ENCODE data around the gene MAGEF1. TPM values are rescaled to one million over a fixed set of nuclear protein-coding genes. Genes with fewer than 3 reads are reported as not detected.

MAGEF1 gene
- total and polyA plus RNA-seq, 2 donors (not counting 1 experiment from before 2014, with no cell fraction given) = 9.5 to 26.2 TPM

GRCh38 chr3:184696697-184697096 is 15.2 kb downstream of the MAGEF1 start:
- Mint-ChIP-seq H3K4me1 (peaks cover 9% of the 10 kb centered on the region), H3K27me3 (no peaks in the 10 kb centered on the region), H3K4me3 (no peak overlapping the region), H3K9me3 (ENCODE audit: insufficient read depth) (no peaks in the 10 kb centered on the region), H3K27ac (no peak overlapping the region)
- DNase-seq = no peak
- ChIA-PET CTCF (interaction anchor here (0.9 kb wide), 1 partner anchor 30 kb away, joined by 3 read pairs; no protein-coding TSS in a partner anchor), POLR2A (no interaction called here)
- Histone ChIP-seq H3K79me2 (ENCODE audit: control insufficient read depth, insufficient read depth, low read length) (no peaks in the 10 kb centered on the region), H3K4me3 (ENCODE audit: control extremely low read depth in 1 of 5, extremely low read depth in 1 of 5, insufficient read depth in 1 of 5, low read depth in 2 of 5, low read length in 4 of 5) (no peak overlapping the region), H3K36me3 (replicated peaks in 1 of 2; ENCODE audit: control extremely low read depth in 1 of 2, control insufficient read depth in 1 of 2, extremely low read depth in 1 of 2, insufficient read depth in 2 of 2, low read length in 1 of 2) (no peaks in the 10 kb centered on the region), H3K27ac (ENCODE audit: low read length in 2 of 2) (no peak overlapping the region), H3K4me2 (replicated peaks; ENCODE audit: low read depth, low read length, poor library complexity, severe bottlenecking) (no peak overlapping the region), H2AFZ (ENCODE audit: insufficient read depth, low read depth, low read length, poor library complexity, severe bottlenecking) (no peak overlapping the region), H4K20me1 (ENCODE audit: control insufficient read depth, insufficient read depth, low read length, poor library complexity, severe bottlenecking) (no peaks in the 10 kb centered on the region), H3K9me3 (ENCODE audit: control extremely low read depth in 1 of 3, control insufficient read depth in 2 of 3, insufficient read depth in 1 of 3, low read length in 2 of 3) (no peaks in the 10 kb centered on the region), H3K27me3 (replicated peaks in 1 of 4; ENCODE audit: control extremely low read depth in 1 of 4, control insufficient read depth in 3 of 4, insufficient read depth in 4 of 4, low read length in 3 of 4) (no peaks in the 10 kb centered on the region), H3K4me1 (ENCODE audit: control insufficient read depth in 2 of 2, insufficient read depth in 2 of 2, low read length in 2 of 2) (peaks cover 12 to 20% of the 10 kb centered on the region in 2 donors), H3K9ac (ENCODE audit: low read length) (no peak overlapping the region)
- no peak for ATAC-seq (ENCODE audit: low read depth)
- TF ChIP-seq CTCF (IDR thresholded peaks at IDR 0.05) (no peak), EZH2 (IDR thresholded peaks at IDR 0.05; ENCODE audit: borderline replicate concordance, insufficient read depth, low read depth, low read length, poor library complexity, severe bottlenecking) (no peak)
- WGBS (ENCODE audit: insufficient coverage) = 95% methylated on average over 8 of the region's 8 CpGs
- intact Hi-C loops (cut with micrococcal nuclease) = no loop called here

GRCh38 chr3:184694716-184695115 is 17.1 kb downstream of the MAGEF1 start:
- peaks cover 26% of the 10 kb centered on the region for H3K4me1 Mint-ChIP-seq
- H4K20me1 ChIP-seq (ENCODE audit: control insufficient read depth, insufficient read depth, low read length, poor library complexity, severe bottlenecking) = no peaks in the 10 kb centered on the region
- DNase-seq (no peak), ATAC-seq (ENCODE audit: low read depth) (no peak)
- intact Hi-C loops (cut with micrococcal nuclease) = no loop called here
- no peaks in the 10 kb centered on the region for H3K36me3 ChIP-seq (replicated peaks in 1 of 2; ENCODE audit: control extremely low read depth in 1 of 2, control insufficient read depth in 1 of 2, extremely low read depth in 1 of 2, insufficient read depth in 2 of 2, low read length in 1 of 2)
- H3K9me3 Mint-ChIP-seq (ENCODE audit: insufficient read depth) = no peaks in the 10 kb centered on the region
- H3K4me3 ChIP-seq (ENCODE audit: control extremely low read depth in 1 of 5, extremely low read depth in 1 of 5, insufficient read depth in 1 of 5, low read depth in 2 of 5, low read length in 4 of 5) = no peak overlapping the region
- no peaks in the 10 kb centered on the region for H3K27me3 ChIP-seq (replicated peaks in 1 of 4; ENCODE audit: control extremely low read depth in 1 of 4, control insufficient read depth in 3 of 4, insufficient read depth in 4 of 4, low read length in 3 of 4)
- no peak overlapping the region for H3K27ac Mint-ChIP-seq
- ChIA-PET POLR2A (no interaction called here), CTCF (no interaction called here)
- H3K9ac ChIP-seq (ENCODE audit: low read length) = no peak overlapping the region
- peaks cover 28 to 38% of the 10 kb centered on the region in 2 donors for H3K4me1 ChIP-seq (ENCODE audit: control insufficient read depth in 2 of 2, insufficient read depth in 2 of 2, low read length in 2 of 2)
- H3K4me2 ChIP-seq (replicated peaks; ENCODE audit: low read depth, low read length, poor library complexity, severe bottlenecking) = no peak overlapping the region
- H3K27me3 Mint-ChIP-seq = no peaks in the 10 kb centered on the region
- no peaks in the 10 kb centered on the region for H3K79me2 ChIP-seq (ENCODE audit: control insufficient read depth, insufficient read depth, low read length)
- no peaks in the 10 kb centered on the region for H3K9me3 ChIP-seq (ENCODE audit: control extremely low read depth in 1 of 3, control insufficient read depth in 2 of 3, insufficient read depth in 1 of 3, low read length in 2 of 3)
- H2AFZ ChIP-seq (ENCODE audit: insufficient read depth, low read depth, low read length, poor library complexity, severe bottlenecking) = no peak overlapping the region
- H3K4me3 Mint-ChIP-seq = no peak overlapping the region
- TF ChIP-seq EZH2 (IDR thresholded peaks at IDR 0.05; ENCODE audit: borderline replicate concordance, insufficient read depth, low read depth, low read length, poor library complexity, severe bottlenecking) (no peak), CTCF (IDR thresholded peaks at IDR 0.05) (no peak)
- no peak overlapping the region for H3K27ac ChIP-seq (ENCODE audit: low read length in 2 of 2)
- whole genome bisulfite sequencing (ENCODE audit: insufficient coverage) = 64% methylated on average over 3 of the region's 3 CpGs
